ENCODE data around the gene SEC22A.

Gene SEC22A

GRCh38 chr3:123270818-123271217, 69.1 kb downstream of the SEC22A start:
- no peak for DNase-seq

- no peak for DNase-seq
Observed at GRCh38 chr3:123271466-123272159, 69.9 kb downstream of the SEC22A start.

DNA sequence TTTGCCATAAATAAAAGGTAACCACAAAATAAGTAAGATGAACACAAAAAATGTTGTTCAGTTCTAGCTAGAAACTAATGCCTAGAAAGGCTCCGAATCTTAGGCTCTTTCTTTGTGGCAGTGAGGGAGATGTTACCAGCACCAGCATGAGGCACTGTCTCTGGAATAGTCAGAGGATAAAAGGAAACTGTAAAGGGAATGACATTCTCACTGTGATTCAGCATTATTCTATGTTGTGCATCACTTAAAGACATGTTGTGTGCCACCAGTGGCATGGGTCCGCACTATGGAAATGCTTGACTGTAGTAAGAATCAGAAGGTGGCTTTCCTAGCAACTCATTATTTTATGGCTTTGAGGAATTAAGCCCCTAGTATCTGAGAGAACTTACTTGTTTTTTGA, 70.8 kb downstream of the SEC22A start:
- DNase-seq = no peak

GRCh38 chr3:123275691-123276090, 73.9 kb downstream of the SEC22A start:
- DNase-seq = no peak

DNA sequence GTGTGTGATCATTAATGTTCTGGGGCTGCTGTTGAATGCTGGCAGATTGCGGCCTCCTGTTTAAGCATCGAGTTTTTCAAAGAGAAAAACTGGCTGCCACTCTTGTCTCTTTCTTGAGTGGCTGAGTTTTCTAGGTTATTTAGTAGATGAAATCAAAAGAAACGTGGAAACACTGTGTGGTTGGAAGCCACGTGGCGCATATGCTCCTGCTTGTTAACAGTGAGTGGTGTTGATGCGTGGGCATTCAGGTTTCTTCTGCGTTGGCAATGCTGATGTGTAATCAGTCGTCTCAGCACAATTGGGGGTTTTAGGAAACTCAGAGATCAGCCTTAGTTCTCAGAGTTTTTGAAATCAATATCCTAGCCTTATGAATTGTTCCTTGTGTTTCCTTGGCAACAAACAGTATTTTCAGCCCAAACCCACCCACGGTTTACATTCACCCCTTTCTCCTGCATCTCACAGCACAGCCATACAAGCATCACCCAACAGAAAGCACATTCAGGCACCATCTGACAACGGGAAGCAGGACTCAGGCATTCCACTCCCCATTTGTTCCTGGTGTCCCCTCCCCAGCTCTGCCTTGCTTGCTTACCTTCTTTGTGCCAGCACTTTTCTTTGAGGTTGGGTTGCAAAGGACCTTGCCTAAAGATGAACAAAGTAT, 74.7 kb downstream of the SEC22A start:
- no peak for DNase-seq

GRCh38 chr3:123277106-123277505, 75.4 kb downstream of the SEC22A start:
- DNase-seq = no peak

DNA sequence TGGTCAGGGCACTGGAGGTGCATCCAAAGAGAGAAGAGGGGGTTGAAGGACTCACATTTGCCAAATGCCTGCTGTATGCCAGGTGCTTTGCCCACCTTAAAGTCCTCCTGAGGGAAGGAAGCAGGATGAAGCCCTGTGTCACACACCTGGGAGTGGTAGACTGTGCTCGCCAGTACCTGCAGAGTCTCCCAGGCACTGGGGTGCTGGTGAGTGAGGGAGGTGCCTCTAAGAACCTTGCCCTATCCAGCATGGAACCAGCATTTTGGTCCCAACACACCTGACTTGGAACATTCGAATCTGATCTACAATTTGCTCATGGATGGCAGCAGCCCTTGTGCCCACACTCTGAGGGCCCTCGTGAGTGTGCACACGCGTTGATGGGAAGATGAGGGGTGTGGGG, 76.7 kb downstream of the SEC22A start:
- DNase-seq = no peak

- no peak for DNase-seq
Observed at GRCh38 chr3:123279121-123279520, 77.4 kb downstream of the SEC22A start.

- DNase-seq = no peak
Observed at GRCh38 chr3:123281406-123281805, 79.7 kb downstream of the SEC22A start.

GRCh38 chr3:123281929-123282328, 80.2 kb downstream of the SEC22A start:
- no peak for DNase-seq

DNA sequence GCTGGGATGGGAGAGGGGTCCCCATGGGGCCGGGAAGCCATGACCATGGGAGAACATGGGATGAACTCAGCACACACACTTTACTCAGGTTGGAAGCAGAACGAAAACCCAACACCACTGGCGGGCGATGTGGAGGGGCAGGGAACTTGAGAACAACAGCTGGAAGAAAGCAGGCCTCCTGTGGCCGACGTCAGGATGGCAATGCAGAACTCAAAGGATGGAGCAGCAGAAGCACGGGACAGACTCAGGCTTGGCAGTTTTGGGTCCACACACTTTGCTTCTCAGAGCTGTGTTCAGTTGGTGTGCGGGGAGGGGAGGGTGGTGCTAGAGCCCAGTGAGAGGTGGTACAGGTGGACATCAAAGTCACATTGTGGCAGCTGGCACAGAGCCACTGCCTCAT, 80.7 kb downstream of the SEC22A start:
- DNase-seq = no peak

GRCh38 chr3:123283074-123283473, 81.3 kb downstream of the SEC22A start:
- DNase-seq = no peak

GRCh38 chr3:123283657-123284398, 82.1 kb downstream of the SEC22A start:
- no peak for DNase-seq

GRCh38 chr3:123284399-123285010, 82.8 kb downstream of the SEC22A start:
- DNase-seq = no peak

- DNase-seq = no peak
Observed at GRCh38 chr3:123285066-123285465, 83.3 kb downstream of the SEC22A start.

DNA sequence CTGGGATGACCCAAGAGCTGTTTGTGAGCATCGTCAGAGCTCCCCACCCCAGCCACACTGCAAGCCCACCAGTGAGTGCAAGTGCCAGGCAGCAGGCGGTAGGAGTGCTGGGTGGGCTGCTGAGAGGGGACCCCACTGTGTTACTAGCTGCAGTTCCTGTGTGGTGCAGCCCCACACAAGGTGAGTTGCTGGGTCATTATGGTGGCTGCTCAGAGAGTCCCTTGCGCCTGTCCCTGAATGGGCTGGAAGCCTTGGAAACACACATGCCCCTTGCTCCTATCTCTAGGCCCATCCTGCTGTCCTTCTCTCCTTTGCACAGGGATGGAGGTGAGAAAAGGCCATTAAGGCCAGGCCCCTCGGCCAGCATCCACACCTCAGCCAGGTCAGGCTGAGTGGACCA, 83.7 kb downstream of the SEC22A start:
- no peak for DNase-seq

- no peak for DNase-seq
Observed at GRCh38 chr3:123285931-123286307, 84.2 kb downstream of the SEC22A start.

DNA sequence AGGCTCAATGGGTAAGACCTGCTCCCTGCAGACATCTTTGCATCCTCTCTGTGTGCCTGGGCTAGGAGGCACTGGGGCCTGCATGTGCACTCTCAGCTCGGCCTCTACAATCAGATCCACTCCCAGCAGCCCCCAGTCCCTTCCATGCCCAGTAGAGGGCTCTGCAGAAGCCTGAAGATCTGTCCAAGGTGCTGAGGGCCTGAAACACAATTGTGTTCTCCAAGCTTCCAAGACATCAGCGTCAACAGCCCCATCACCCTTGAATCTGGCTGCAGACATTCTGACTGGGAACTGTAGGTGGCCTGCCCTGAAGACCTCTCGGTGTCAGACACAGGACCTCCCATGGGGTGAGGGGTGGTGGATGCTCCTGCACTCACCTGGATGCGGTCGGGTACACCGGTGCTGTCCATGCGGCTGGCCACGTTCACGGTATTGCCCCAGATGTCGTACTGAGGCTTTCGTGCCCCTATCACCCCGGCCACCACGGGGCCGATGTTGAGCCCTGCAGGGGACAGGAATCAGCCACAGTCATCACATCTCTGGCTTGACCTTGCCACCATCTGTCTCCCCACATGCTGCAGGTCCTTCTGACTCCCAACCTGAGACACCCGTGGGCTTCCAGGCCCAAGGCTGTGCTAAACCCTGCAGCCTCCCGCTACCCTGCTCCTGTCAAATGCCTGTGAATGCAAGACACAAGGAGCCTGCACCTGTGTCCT, 84.7 kb downstream of the SEC22A start:
- DNase-seq = no peak

DNA sequence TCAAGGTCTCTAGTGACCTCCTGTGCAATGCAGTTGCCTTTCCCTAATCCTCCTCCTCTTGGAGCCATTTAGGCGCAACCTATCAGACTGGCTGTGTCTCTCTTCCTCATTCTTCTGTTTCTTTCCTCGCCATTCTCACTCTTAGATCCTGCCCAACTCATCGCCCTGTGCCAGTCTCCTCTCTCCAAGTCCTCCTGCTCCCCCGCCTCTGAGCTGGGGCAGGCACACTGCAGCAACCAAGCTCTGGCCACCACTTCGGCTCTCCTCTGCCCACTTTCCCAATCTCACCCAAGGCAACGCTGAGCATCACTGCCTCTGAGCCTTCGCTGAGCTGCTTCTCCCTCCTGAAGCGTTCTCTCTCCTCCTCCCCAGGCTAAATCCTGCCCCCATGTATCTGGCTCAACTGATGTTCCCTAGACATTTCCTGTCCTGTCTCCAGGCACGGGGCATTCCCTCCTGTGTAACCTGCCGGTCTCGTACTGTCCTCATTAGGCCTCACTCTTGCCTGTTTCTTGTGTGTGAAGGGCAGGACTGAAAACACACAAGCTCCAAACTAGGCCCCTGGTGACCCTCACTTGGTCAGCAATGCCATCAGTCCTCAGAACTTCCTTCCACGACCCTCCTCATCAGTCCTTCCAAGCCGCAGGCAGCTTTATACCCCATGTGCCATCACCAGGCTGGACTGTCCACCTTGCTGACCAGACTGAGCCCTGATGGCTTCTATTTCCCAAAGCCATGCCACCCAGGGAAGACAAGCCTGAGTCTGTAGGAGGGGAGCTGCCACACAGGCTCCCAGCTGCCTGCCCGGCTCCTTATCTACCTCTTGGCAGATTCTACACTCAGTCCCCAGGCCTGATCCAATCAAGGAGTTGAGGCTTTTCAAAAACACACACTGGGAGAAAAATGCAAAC, 85.6 kb downstream of the SEC22A start:
- no peak for DNase-seq

DNA sequence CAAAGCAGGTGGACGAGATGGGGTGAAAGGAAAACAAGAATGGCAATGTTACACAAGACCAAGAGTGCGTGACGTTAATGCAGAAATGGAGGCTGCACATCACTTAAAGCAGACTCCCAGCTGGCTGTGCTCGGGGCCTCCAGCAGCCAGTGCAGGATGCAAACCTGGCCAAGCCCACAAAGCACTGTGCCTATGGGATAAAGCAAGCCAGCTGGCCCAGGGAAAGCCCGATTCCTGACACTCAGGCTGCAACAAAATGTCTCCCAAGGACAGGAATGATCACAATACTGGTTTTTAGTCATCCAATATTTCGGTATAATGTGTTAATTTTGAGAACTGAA, 86.2 kb downstream of the SEC22A start:
- DNase-seq = no peak

GRCh38 chr3:123289391-123290106, 87.8 kb downstream of the SEC22A start:
- DNase-seq = no peak
